Ishikawa (cell line): Measurements from ENCODE around the gene CLSTN2.

Experiments
- CEBPB ChIP-seq: IDR thresholded peaks from 2 replicates; pipeline ENCODE4 v1.6.1; 2012
- CREB1 ChIP-seq: IDR thresholded peaks from 2 replicates; pipeline ENCODE4 v1.6.1; 2012; ENCODE audit warnings: low read depth
- EGR1 ChIP-seq: IDR thresholded peaks from 2 replicates; pipeline ENCODE4 v1.6.1; 2012
- EP300 ChIP-seq: IDR thresholded peaks from 2 replicates; pipeline ENCODE4 v1.6.1; 2012; ENCODE audit warnings: borderline replicate concordance
- FOXM1 ChIP-seq: IDR thresholded peaks from 2 replicates; pipeline ENCODE4 v1.6.1; 2012; ENCODE audit warnings: low read depth, borderline replicate concordance
- MAX ChIP-seq: IDR thresholded peaks from 2 replicates; pipeline ENCODE4 v1.6.1; 2012
- NFIC ChIP-seq: IDR thresholded peaks from 2 replicates; pipeline ENCODE4 v1.6.1; 2012
- RAD21 ChIP-seq: IDR thresholded peaks from 2 replicates; pipeline ENCODE4 v1.6.1; 2012; ENCODE audit warnings: low read depth
- REST ChIP-seq: IDR thresholded peaks from 2 replicates; pipeline ENCODE4 v1.6.1; 2012; ENCODE audit warnings: low read depth, mild to moderate bottlenecking
- TAF1 ChIP-seq: IDR thresholded peaks from 2 replicates; pipeline ENCODE4 v1.6.1; 2012; ENCODE audit warnings: low read depth, mild to moderate bottlenecking
- TEAD4 ChIP-seq: IDR thresholded peaks from 2 replicates; pipeline ENCODE4 v1.6.1; 2012
- YY1 ChIP-seq: IDR thresholded peaks from 2 replicates; pipeline ENCODE4 v1.6.1; 2012; ENCODE audit warnings: low read depth
- ZBTB7A ChIP-seq: IDR thresholded peaks from 2 replicates; pipeline ENCODE4 v1.6.1; 2012; ENCODE audit warnings: low read depth

DNA sequence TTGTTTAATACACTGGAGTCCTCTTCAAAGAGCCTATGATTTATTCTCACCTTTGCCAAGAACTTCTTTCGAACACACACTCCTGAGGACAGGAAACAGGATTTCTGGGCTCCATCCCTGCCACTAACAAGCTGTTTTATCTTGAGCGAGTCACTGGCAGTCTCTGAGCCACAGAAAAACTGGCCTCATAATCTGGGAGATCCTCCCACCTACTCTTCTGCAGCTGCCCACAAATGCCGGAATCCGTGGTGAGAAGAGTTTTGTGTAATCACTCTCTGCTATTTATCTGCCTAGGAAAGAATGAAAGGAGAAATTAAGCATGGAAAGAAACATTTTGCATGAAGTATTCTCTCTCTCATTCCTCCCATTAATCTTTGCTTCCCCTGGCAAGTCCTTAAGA, 570.9 kb downstream of the CLSTN2 start:
- TF ChIP-seq FOXM1 (no peak), TAF1 (no peak), ZBTB7A (no peak), EGR1 (no peak), REST (no peak), RAD21 (no peak), NFIC (no peak), CREB1 (no peak), YY1 (no peak), CEBPB (no peak), EP300 (no peak), MAX (no peak), TEAD4 (no peak)
